Activated CD4-positive, alpha-beta memory T cell treated with anti-CD3 and anti-CD28 coated beads for 36 hours (primary cell): ENCODE data around the gene SFTPD. TPM values are rescaled to one million over a fixed set of nuclear protein-coding genes. Genes with fewer than 3 reads are reported as not detected.
"Not testable (repeated sequence)": the region's sequence is repeated elsewhere in the genome, so short reads cannot be mapped to it uniquely, and the experiment has no call there.

Source experiments
- CTCF ChIA-PET: fragments of 350-600 bp; sonication (Branson Sonifier 250); formaldehyde crosslinking; loops from one replicate; lab custom pipeline; 2021; ENCODE audit warnings: antibody characterized with exemption, inconsistent platforms; lab: Charles Lee
- POLR2A ChIA-PET: fragments of 350-600 bp; sonication (Branson Sonifier 250); formaldehyde crosslinking; loops from one replicate; lab custom pipeline; 2021; ENCODE audit warnings: antibody characterized with exemption; lab: Charles Lee
- DNase-seq: peaks from one replicate; pipeline ENCODE4 v3.0.0-alpha.2; 2020
- H3K27ac Mint-ChIP-seq: one replicate; pipeline ENCODE4 v1.8.0; 2021; ENCODE audit warnings: mixed read lengths
- H3K27me3 Mint-ChIP-seq: one replicate; pipeline ENCODE4 v1.8.0; 2021; ENCODE audit warnings: mixed read lengths
- H3K36me3 Mint-ChIP-seq: one replicate; pipeline ENCODE4 v1.8.0; 2021; ENCODE audit warnings: mixed read lengths
- H3K4me1 Mint-ChIP-seq: one replicate; pipeline ENCODE4 v1.8.0; 2021; ENCODE audit warnings: low read depth, mixed read lengths
- H3K4me3 Mint-ChIP-seq: one replicate; pipeline ENCODE4 v1.8.0; 2021; ENCODE audit warnings: mild to moderate bottlenecking, mixed read lengths
- H3K9me3 Mint-ChIP-seq: one replicate; pipeline ENCODE4 v1.8.0; 2021; ENCODE audit warnings: mixed read lengths
- intact Hi-C: fragments of 100-400 bp; cut with micrococcal nuclease; formaldehyde crosslinking; loops from one replicate; pipeline ENCODE4 v1.15.1; 2023
- total RNA-seq, 2 experiments: library from RNA; stranded (reverse); gene quantifications; one replicate each; pipeline ENCODE4 v1.2.3, GENCODE V29; 2021

SFTPD gene
- total RNA-seq, 2 experiments from 2014 or later: 0.33 TPM; not detected in 1

- intact Hi-C loops: no loop called here
- Mint-ChIP-seq H3K4me3 (no peak overlapping the region), H3K27ac (no peak overlapping the region), H3K4me1 (peaks cover 5% of the 10 kb centered on the region), H3K9me3 (no peaks in the 10 kb centered on the region), H3K36me3 (no peaks in the 10 kb centered on the region), H3K27me3 (peaks cover 26% of the 10 kb centered on the region)
- ChIA-PET POLR2A (no interaction called here), CTCF (interaction anchor here (1.0 to 1.4 kb wide), 3 partner anchors 152 to 394 kb away, joined by 3 to 6 read pairs (median 5); no protein-coding TSS in a partner anchor)
- no peak for DNase-seq
Measured at GRCh38 chr10:79930751-79931150, 18.2 kb downstream of the SFTPD start.

- ChIA-PET POLR2A (no interaction called here), CTCF (interaction anchor here (1.0 to 1.5 kb wide), 3 partner anchors 151 to 393 kb away, joined by 3 to 5 read pairs (median 5); no protein-coding TSS in a partner anchor)
- H3K27me3 Mint-ChIP-seq: peaks cover 26% of the 10 kb centered on the region
- H3K27ac Mint-ChIP-seq: no peak overlapping the region
- H3K4me3 Mint-ChIP-seq: no peak overlapping the region
- intact Hi-C loops: no loop called here
- DNase-seq: no peak
- H3K36me3 Mint-ChIP-seq: no peaks in the 10 kb centered on the region
- no peaks in the 10 kb centered on the region for H3K9me3 Mint-ChIP-seq
- peaks cover 5% of the 10 kb centered on the region for H3K4me1 Mint-ChIP-seq
Measured at GRCh38 chr10:79930267-79930666, 18.6 kb downstream of the SFTPD start.

GRCh38 chr10:79929409-79929904 lies 19.4 kb downstream of the SFTPD start:
- no peak overlapping the region for H3K27ac Mint-ChIP-seq
- POLR2A ChIA-PET: no interaction called here
- no peak overlapping the region for H3K4me3 Mint-ChIP-seq
- CTCF ChIA-PET: interaction anchor here (0.7 to 2.0 kb wide), 11 partner anchors 9 to 436 kb away, joined by 3 to 7 read pairs (median 4); partner anchors contain the start of gene NUTM2E
- peaks cover 26% of the 10 kb centered on the region for H3K27me3 Mint-ChIP-seq
- no peaks in the 10 kb centered on the region for H3K9me3 Mint-ChIP-seq
- intact Hi-C loops: loop anchor here (1.0 to 2.0 kb wide), 3 partner anchors 151 to 392 kb away; no protein-coding TSS in a partner anchor
- peaks cover 5% of the 10 kb centered on the region for H3K4me1 Mint-ChIP-seq
- peak; percentile 85 for DNase-seq
- H3K36me3 Mint-ChIP-seq: no peaks in the 10 kb centered on the region

- DNase-seq: no peak
- Mint-ChIP-seq H3K4me1 (peaks cover 5% of the 10 kb centered on the region), H3K4me3 (no peak overlapping the region), H3K27ac (no peak overlapping the region), H3K9me3 (no peaks in the 10 kb centered on the region), H3K36me3 (no peaks in the 10 kb centered on the region), H3K27me3 (peaks cover 26% of the 10 kb centered on the region)
- POLR2A ChIA-PET: no interaction called here
- intact Hi-C loops: loop anchor here (2.0 kb wide), 1 partner anchor 149 kb away; no protein-coding TSS in a partner anchor
- CTCF ChIA-PET: interaction anchor here (1.8 to 2.0 kb wide), 2 partner anchors 101 kb away, joined by 4 to 7 read pairs; partner anchors contain the start of gene NUTM2E
Measured at GRCh38 chr10:79928028-79928583, 20.8 kb downstream of the SFTPD start.

- Mint-ChIP-seq H3K4me3 (no peak overlapping the region), H3K36me3 (no peaks in the 10 kb centered on the region), H3K27ac (no peak overlapping the region), H3K9me3 (no peaks in the 10 kb centered on the region), H3K4me1 (peaks cover 5% of the 10 kb centered on the region), H3K27me3 (peaks cover 19% of the 10 kb centered on the region)
- DNase-seq: no peak
- ChIA-PET CTCF (interaction anchor here (0.9 kb wide), 1 partner anchor 321 kb away, joined by 3 read pairs; no protein-coding TSS in a partner anchor), POLR2A (no interaction called here)
- intact Hi-C loops: no loop called here
Measured at GRCh38 chr10:79927111-79927828, 21.6 kb downstream of the SFTPD start.

- Mint-ChIP-seq H3K4me3 (no peak overlapping the region), H3K9me3 (no peaks in the 10 kb centered on the region), H3K36me3 (no peaks in the 10 kb centered on the region), H3K27me3 (peaks cover 15% of the 10 kb centered on the region), H3K4me1 (peaks cover 12% of the 10 kb centered on the region), H3K27ac (no peak overlapping the region)
- ChIA-PET POLR2A (no interaction called here), CTCF (interaction anchor here (0.8 kb wide), 1 partner anchor 363 kb away, joined by 3 read pairs; no protein-coding TSS in a partner anchor)
- intact Hi-C loops: no loop called here
- DNase-seq: no peak
Measured at GRCh38 chr10:79926037-79926436, 22.9 kb downstream of the SFTPD start.

GRCh38 chr10:79925614-79926013 lies 23.3 kb downstream of the SFTPD start:
- Mint-ChIP-seq H3K9me3 (no peaks in the 10 kb centered on the region), H3K4me1 (peaks cover 12% of the 10 kb centered on the region), H3K27me3 (peaks cover 11% of the 10 kb centered on the region), H3K36me3 (no peaks in the 10 kb centered on the region), H3K4me3 (no peak overlapping the region), H3K27ac (no peak overlapping the region)
- CTCF ChIA-PET: interaction anchor here (0.8 kb wide), 1 partner anchor 363 kb away, joined by 3 read pairs; no protein-coding TSS in a partner anchor
- no peak for DNase-seq
- POLR2A ChIA-PET: no interaction called here
- intact Hi-C loops: no loop called here

- Mint-ChIP-seq H3K4me1 (peaks cover 15% of the 10 kb centered on the region), H3K27me3 (no peaks in the 10 kb centered on the region), H3K9me3 (no peaks in the 10 kb centered on the region), H3K27ac (no peak overlapping the region), H3K4me3 (no peak overlapping the region), H3K36me3 (no peaks in the 10 kb centered on the region)
- ChIA-PET POLR2A (no interaction called here), CTCF (interaction anchor here (1.1 kb wide), 1 partner anchor 123 kb away, joined by 4 read pairs; no protein-coding TSS in a partner anchor)
- intact Hi-C loops: no loop called here
- no peak for DNase-seq
Measured at GRCh38 chr10:79923669-79924068, 25.2 kb downstream of the SFTPD start.

- CTCF ChIA-PET: interaction anchor here (1.1 kb wide), 1 partner anchor 124 kb away, joined by 4 read pairs; no protein-coding TSS in a partner anchor
- POLR2A ChIA-PET: no interaction called here
- H3K4me1 Mint-ChIP-seq: peaks cover 18% of the 10 kb centered on the region
- no peaks in the 10 kb centered on the region for H3K9me3 Mint-ChIP-seq
- H3K27me3 Mint-ChIP-seq: no peaks in the 10 kb centered on the region
- no peak overlapping the region for H3K4me3 Mint-ChIP-seq
- no peak overlapping the region for H3K27ac Mint-ChIP-seq
- no peak for DNase-seq
- no peaks in the 10 kb centered on the region for H3K36me3 Mint-ChIP-seq
- intact Hi-C loops: no loop called here
Measured at GRCh38 chr10:79923145-79923544, 25.8 kb downstream of the SFTPD start.

GRCh38 chr10:79922011-79922412 lies 26.9 kb downstream of the SFTPD start:
- H3K9me3 Mint-ChIP-seq, CTCF ChIA-PET, H3K27ac Mint-ChIP-seq, H3K27me3 Mint-ChIP-seq, H3K4me3 Mint-ChIP-seq, POLR2A ChIA-PET, H3K36me3 Mint-ChIP-seq, intact Hi-C loops: not testable (repeated sequence)
- H3K4me1 Mint-ChIP-seq: peaks cover 23% of the 10 kb centered on the region
- peak; percentile 39 for DNase-seq

GRCh38 chr10:79915838-79916237 lies 33.1 kb downstream of the SFTPD start:
- CTCF ChIA-PET, H3K27me3 Mint-ChIP-seq, intact Hi-C loops, H3K36me3 Mint-ChIP-seq, H3K9me3 Mint-ChIP-seq, H3K4me3 Mint-ChIP-seq, H3K27ac Mint-ChIP-seq, POLR2A ChIA-PET, DNase-seq: not testable (repeated sequence)
- H3K4me1 Mint-ChIP-seq: peaks cover 17% of the 10 kb centered on the region

- H3K36me3 Mint-ChIP-seq, CTCF ChIA-PET, POLR2A ChIA-PET, intact Hi-C loops, DNase-seq, H3K27ac Mint-ChIP-seq, H3K9me3 Mint-ChIP-seq, H3K4me3 Mint-ChIP-seq: not testable (repeated sequence)
- Mint-ChIP-seq H3K4me1 (peaks cover 16% of the 10 kb centered on the region), H3K27me3 (peaks cover 10% of the 10 kb centered on the region)
Measured at GRCh38 chr10:79914512-79914911, 34.4 kb downstream of the SFTPD start.
